Measurements from ENCODE around the gene ELP5. TPM values are rescaled to one million over a fixed set of nuclear protein-coding genes. Genes with fewer than 3 reads are reported as not detected.

ELP5 gene
- total RNA-seq, 2 experiments from 2014 or later, result 58.1 to 62.3 TPM

- ChIA-PET CTCF (interaction anchor here (0.6 to 1.2 kb wide), 2 partner anchors 14 to 17 kb away, joined by 3 read pairs; partner anchors contain the start of gene CTDNEP1), POLR2A (interaction anchor here (1.0 kb wide), 1 partner anchor 71 kb away, joined by 3 read pairs; no protein-coding TSS in a partner anchor)
- H3K27me3 Mint-ChIP-seq, result no peaks in the 10 kb centered on the region
- intact Hi-C loops (cut with DNase I, micrococcal nuclease), result loop anchor here (2.0 to 5.0 kb wide), 3 partner anchors 71 to 1011 kb away; partner anchors contain the start of genes CTC1 (in 1 of the 2) and PFAS (in 1 of the 2)
- peak overlapping the region; percentile 93 for H3K27ac Mint-ChIP-seq
- DNase-seq (peak; percentile 93), ATAC-seq (peak; percentile 17)
- no peaks in the 10 kb centered on the region for H3K9me3 Mint-ChIP-seq (ENCODE audit: low read depth)
- peaks cover 40% of the 10 kb centered on the region for H3K36me3 Mint-ChIP-seq (ENCODE audit: low read depth)
- peak overlapping the region; percentile 97 for H3K4me3 Mint-ChIP-seq
- peaks cover 61% of the 10 kb centered on the region for H3K4me1 Mint-ChIP-seq
Measured at GRCh38 chr17:7237761-7238419, 14.1 kb upstream of the ELP5 start.

DNA sequence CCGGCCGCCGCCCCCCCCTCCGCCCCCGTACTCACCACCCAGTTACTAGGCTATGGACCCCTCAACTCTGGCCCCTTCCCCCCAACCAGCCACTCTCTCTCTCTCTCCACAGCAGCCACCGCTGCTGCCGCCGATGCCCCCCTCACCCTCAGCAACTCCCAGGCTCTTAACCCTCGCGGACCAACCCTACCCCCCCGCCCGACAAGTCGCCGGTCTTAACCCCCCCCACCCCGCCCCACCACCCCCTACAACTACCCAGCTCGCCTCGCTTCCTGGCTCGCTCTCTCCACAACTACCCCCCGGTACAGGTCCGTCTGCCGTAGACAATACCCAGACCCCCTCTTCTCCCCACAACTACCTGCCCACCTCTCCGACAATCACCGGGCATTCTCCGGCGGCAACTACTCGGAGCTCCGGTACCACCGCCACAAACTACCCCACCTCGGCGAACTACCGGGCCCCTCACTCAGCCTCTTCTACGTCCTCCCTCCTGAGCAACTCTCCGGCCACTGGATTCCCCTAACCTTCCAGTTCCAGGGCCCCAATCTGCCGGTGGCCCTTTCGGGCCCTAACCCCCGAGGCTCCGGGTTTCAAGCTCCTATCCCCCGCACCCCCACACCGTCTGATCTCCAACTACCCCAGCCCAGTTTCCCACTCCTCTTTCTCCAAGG, 13.5 kb upstream of the ELP5 start:
- Mint-ChIP-seq H3K36me3 (ENCODE audit: low read depth) (peaks cover 41% of the 10 kb centered on the region), H3K4me3 (peak overlapping the region; percentile 97), H3K9me3 (ENCODE audit: low read depth) (no peaks in the 10 kb centered on the region), H3K4me1 (peaks cover 61% of the 10 kb centered on the region), H3K27me3 (no peaks in the 10 kb centered on the region), H3K27ac (peak overlapping the region; percentile 93)
- ATAC-seq (no peak), DNase-seq (peak; percentile 49)
- intact Hi-C loops (cut with DNase I, micrococcal nuclease), result loop anchor here (1.0 to 5.0 kb wide), 16 partner anchors 14 to 1752 kb away; partner anchors contain the start of genes CTC1 (in 1 of the 2), DERL2 (in 1 of the 2), EIF5A (in 1 of the 2) and ELP5 (in 1 of the 2)
- POLR2A ChIA-PET, result interaction anchor here (1.0 to 1.2 kb wide), 2 partner anchors 70 to 203 kb away, joined by 3 read pairs; partner anchors contain the start of gene SLC16A13
- CTCF ChIA-PET, result interaction anchor here (0.7 to 1.2 kb wide), 2 partner anchors 15 to 18 kb away, joined by 3 read pairs; no protein-coding TSS in a partner anchor

- POLR2A ChIA-PET, result interaction anchor here (0.6 to 1.2 kb wide), 5 partner anchors 10 to 204 kb away, joined by 3 to 5 read pairs (median 3); partner anchors contain the start of genes CTDNEP1, ELP5 and SLC16A13
- Mint-ChIP-seq H3K36me3 (ENCODE audit: low read depth) (peaks cover 43% of the 10 kb centered on the region), H3K27me3 (no peaks in the 10 kb centered on the region), H3K4me1 (peaks cover 61% of the 10 kb centered on the region), H3K9me3 (ENCODE audit: low read depth) (no peaks in the 10 kb centered on the region), H3K27ac (peak within 1 kb of the TSS; percentile 93), H3K4me3 (peak within 1 kb of the TSS; percentile 97)
- intact Hi-C loops (cut with DNase I, micrococcal nuclease), result loop anchor here (1.0 to 10.0 kb wide), 17 partner anchors 13 to 1753 kb away; partner anchors contain the start of genes CTC1 (in 1 of the 2), DERL2 (in 1 of the 2), EIF5A (in 1 of the 2) and ELP5 (in 1 of the 2)
- ATAC-seq (peak; percentile 74), DNase-seq (peak; percentile 99)
- CTCF ChIA-PET, result interaction anchor here (0.7 to 3.5 kb wide), 6 partner anchors 12 to 193 kb away, joined by 3 to 22 read pairs (median 4); partner anchors contain the start of genes ACADVL, CTDNEP1 and DLG4
Measured at GRCh38 chr17:7239091-7240027, 12.7 kb upstream of the ELP5 start, which contains the start of gene PHF23. TSS of gene PHF23 (minus strand) at chr17:7239457. CDS start at chr17:7239279, 178 bp downstream.

DNA sequence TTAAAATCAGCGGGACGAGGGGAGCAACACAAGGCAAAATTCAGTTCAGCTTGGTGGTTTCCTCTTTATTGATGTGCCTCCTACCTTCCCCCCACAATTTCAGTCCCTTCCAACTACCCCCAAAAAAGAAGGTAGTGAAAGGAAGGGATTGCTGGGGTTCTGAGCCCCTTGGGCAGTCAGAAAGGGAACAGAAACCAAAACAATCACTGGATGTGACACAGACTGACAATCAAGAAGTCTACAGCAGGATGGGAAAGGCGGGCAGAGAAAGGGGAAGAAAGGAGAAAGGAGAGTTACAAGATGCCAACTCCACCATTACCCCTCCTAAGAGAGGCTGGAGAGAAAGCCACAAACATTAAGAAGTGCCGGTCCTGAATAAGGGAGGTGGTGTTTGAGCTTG, 11.6 kb upstream of the ELP5 start:
- peak overlapping the region; percentile 75 for H3K27ac Mint-ChIP-seq
- H3K4me3 Mint-ChIP-seq, result peak overlapping the region; percentile 97
- DNase-seq (no peak), ATAC-seq (no peak)
- peaks cover 52% of the 10 kb centered on the region for H3K4me1 Mint-ChIP-seq
- H3K36me3 Mint-ChIP-seq (ENCODE audit: low read depth), result peaks cover 37% of the 10 kb centered on the region
- no peaks in the 10 kb centered on the region for H3K27me3 Mint-ChIP-seq
- ChIA-PET CTCF (interaction anchor here (1.2 to 3.5 kb wide), 3 partner anchors 11 to 194 kb away, joined by 4 to 22 read pairs (median 8); partner anchors contain the start of genes ACADVL, CTDNEP1 and DLG4), POLR2A (interaction anchor here (0.7 kb wide), 1 partner anchor 20 kb away, joined by 3 read pairs; no protein-coding TSS in a partner anchor)
- intact Hi-C loops (cut with DNase I, micrococcal nuclease), result loop anchor here in 1 of 2 experiments (10.0 kb wide), 1 partner anchor 914 kb away; the partner anchor contains the start of gene PER1
- H3K9me3 Mint-ChIP-seq (ENCODE audit: low read depth), result no peaks in the 10 kb centered on the region

- Mint-ChIP-seq H3K36me3 (ENCODE audit: low read depth) (peaks cover 34% of the 10 kb centered on the region), H3K27me3 (no peaks in the 10 kb centered on the region), H3K4me1 (peaks cover 44% of the 10 kb centered on the region), H3K9me3 (ENCODE audit: low read depth) (no peaks in the 10 kb centered on the region), H3K4me3 (peak overlapping the region; percentile 97), H3K27ac (peak overlapping the region; percentile 98)
- DNase-seq (no peak), ATAC-seq (no peak)
- ChIA-PET POLR2A (interaction anchor here (0.7 to 2.6 kb wide), 4 partner anchors 10 to 338 kb away, joined by 3 to 8 read pairs (median 4); partner anchors contain the start of genes CD68, CTDNEP1, ELP5 and POLR2A), CTCF (interaction anchor here (0.6 to 3.5 kb wide), 4 partner anchors 21 to 89 kb away, joined by 3 to 22 read pairs (median 4); partner anchors contain the start of genes ACADVL and DLG4)
- intact Hi-C loops (cut with DNase I, micrococcal nuclease), result loop anchor here in 1 of 2 experiments (10.0 kb wide), 1 partner anchor 914 kb away; the partner anchor contains the start of gene PER1
Measured at GRCh38 chr17:7241090-7241733, 10.8 kb upstream of the ELP5 start.

GRCh38 chr17:7241783-7242716, 10.0 kb upstream of the ELP5 start, which contains the start of gene GABARAP:
TSS of gene GABARAP (minus strand) at chr17:7242449. CDS start at chr17:7242330, 119 bp downstream.
- ATAC-seq (peak; percentile 32), DNase-seq (peak; percentile 95)
- ChIA-PET POLR2A (interaction anchor here (0.6 to 2.6 kb wide), 7 partner anchors 9 to 603 kb away, joined by 3 to 8 read pairs (median 3); partner anchors contain the start of genes CD68, CTDNEP1, ELP5 and NEURL4), CTCF (interaction anchor here (0.9 to 3.5 kb wide), 6 partner anchors 8 to 88 kb away, joined by 3 to 22 read pairs (median 3); partner anchors contain the start of genes ACADVL, DLG4, DVL2 and NEURL4)
- H3K27me3 Mint-ChIP-seq, result no peaks in the 10 kb centered on the region
- H3K36me3 Mint-ChIP-seq (ENCODE audit: low read depth), result peaks cover 36% of the 10 kb centered on the region
- intact Hi-C loops (cut with DNase I, micrococcal nuclease), result loop anchor here (1.0 to 10.0 kb wide), 6 partner anchors 9 to 913 kb away; partner anchors contain the start of genes ACADVL (in 1 of the 2), CTDNEP1 (in 1 of the 2), DLG4 (in 1 of the 2) and ELP5 (in 1 of the 2)
- H3K4me1 Mint-ChIP-seq, result peaks cover 43% of the 10 kb centered on the region
- H3K4me3 Mint-ChIP-seq, result peak within 1 kb of the TSS; percentile 97
- H3K27ac Mint-ChIP-seq, result peak within 1 kb of the TSS; percentile 98
- no peaks in the 10 kb centered on the region for H3K9me3 Mint-ChIP-seq (ENCODE audit: low read depth)

- Mint-ChIP-seq H3K4me3 (peak overlapping the region; percentile 97), H3K9me3 (ENCODE audit: low read depth) (no peaks in the 10 kb centered on the region), H3K27me3 (no peaks in the 10 kb centered on the region), H3K4me1 (peaks cover 41% of the 10 kb centered on the region), H3K27ac (peak overlapping the region; percentile 98), H3K36me3 (ENCODE audit: low read depth) (peaks cover 36% of the 10 kb centered on the region)
- ChIA-PET CTCF (interaction anchor here (1.0 to 3.5 kb wide), 5 partner anchors 8 to 87 kb away, joined by 3 to 22 read pairs (median 3); partner anchors contain the start of genes ACADVL, DLG4, DVL2 and NEURL4), POLR2A (interaction anchor here (0.6 to 2.6 kb wide), 5 partner anchors 8 to 602 kb away, joined by 3 to 8 read pairs (median 3); partner anchors contain the start of genes CD68, CTDNEP1, ELP5 and NEURL4)
- intact Hi-C loops (cut with DNase I, micrococcal nuclease), result loop anchor here (1.0 to 10.0 kb wide), 6 partner anchors 8 to 912 kb away; partner anchors contain the start of genes ACADVL (in 1 of the 2), CTDNEP1 (in 1 of the 2), DLG4 (in 1 of the 2) and ELP5 (in 1 of the 2)
- peak; percentile 27 for ATAC-seq
- peak; percentile 95 for DNase-seq
Measured at GRCh38 chr17:7242717-7243452, 9.1 kb upstream of the ELP5 start.

GRCh38 chr17:7243453-7243729, 8.6 kb upstream of the ELP5 start:
- peak overlapping the region; percentile 97 for H3K4me3 Mint-ChIP-seq
- H3K27me3 Mint-ChIP-seq, result no peaks in the 10 kb centered on the region
- intact Hi-C loops (cut with DNase I, micrococcal nuclease), result loop anchor here in 1 of 2 experiments (10.0 kb wide), 1 partner anchor 911 kb away; the partner anchor contains the start of gene PER1
- no peaks in the 10 kb centered on the region for H3K9me3 Mint-ChIP-seq (ENCODE audit: low read depth)
- peaks cover 41% of the 10 kb centered on the region for H3K4me1 Mint-ChIP-seq
- DNase-seq (no peak), ATAC-seq (no peak)
- CTCF ChIA-PET, result interaction anchor here (0.8 to 1.0 kb wide), 3 partner anchors 23 to 86 kb away, joined by 3 read pairs; partner anchors contain the start of gene NEURL4
- peaks cover 36% of the 10 kb centered on the region for H3K36me3 Mint-ChIP-seq (ENCODE audit: low read depth)
- POLR2A ChIA-PET, result interaction anchor here (2.6 kb wide), 1 partner anchor 8 kb away, joined by 8 read pairs; the partner anchor contains the start of genes CTDNEP1 and ELP5
- H3K27ac Mint-ChIP-seq, result peak overlapping the region; percentile 82

Measured in activated CD4-positive, alpha-beta T cell treated with anti-CD3 and anti-CD28 coated beads for 36 hours (primary cell).